Endometrium (tissue), 2 donors: ENCODE results near the gene PCNT.

Experiments used
- FAIRE-seq: peaks from 2 replicates; lab custom pipeline; 2012; peaks lifted over from hg19 to GRCh38; lab: Jason Lieb, UNC
- donor health status: control.
- donor health status: control.

PCNT gene

GRCh38 chr21:46483300-46484295, 159.6 kb downstream of the PCNT start:
- no peak for FAIRE-seq

- no peak for FAIRE-seq
Measured at GRCh38 chr21:46486481-46487126, 162.6 kb downstream of the PCNT start.

- FAIRE-seq: no peak
Measured at GRCh38 chr21:46489162-46489663, 165.3 kb downstream of the PCNT start.

GRCh38 chr21:46489800-46490199, 165.8 kb downstream of the PCNT start:
- FAIRE-seq: no peak

GRCh38 chr21:46491553-46491952, 167.6 kb downstream of the PCNT start:
- no peak for FAIRE-seq

GRCh38 chr21:46492851-46493250, 168.9 kb downstream of the PCNT start:
- FAIRE-seq: no peak

- FAIRE-seq: no peak
Measured at GRCh38 chr21:46493828-46494227, 169.9 kb downstream of the PCNT start.
